HCT116 (cell line): ENCODE results near the gene MED26. TPM values are rescaled to one million over a fixed set of nuclear protein-coding genes. Genes with fewer than 3 reads are reported as not detected.

Experiments
- ATAC-seq: fragments of 200-7000 bp; cut with Tn5 transposase; 2 replicates; pipeline ENCODE4 v1.9.1; 2020; ENCODE audit warnings: mild to moderate bottlenecking, moderate library complexity
- BruUV-seq: library from RNA; stranded (reverse); fragments of 400-500 nt; replicated peaks from 2 replicates; lab custom pipeline; 2021; lab: Mats Ljungman, UMichigan
- CTCF ChIA-PET: fragments of 300-600 bp; sonication (Branson Sonifier 250); formaldehyde crosslinking; loops from one replicate; lab custom pipeline; 2021; ENCODE audit warnings: antibody characterized with exemption; lab: Charles Lee
- POLR2A ChIA-PET: fragments of 300-600, 350-600 bp; sonication (Branson Sonifier 250); formaldehyde crosslinking; loops from one replicate; lab custom pipeline; 2021; ENCODE audit warnings: antibody characterized with exemption; lab: Charles Lee
- RAD21 ChIA-PET, 2 experiments: fragments of 300-600 bp; sonication (Branson Sonifier 250); formaldehyde crosslinking; loops; one replicate each; lab custom pipeline; 2023; ENCODE audit warnings: low total read pairs in 2 of 2; ENCODE audit not compliant: uncharacterized antibody in 2 of 2, unreplicated experiment in 2 of 2, low non-redundant PET in 1 of 2; lab: Charles Lee
- DNase-seq: peaks from one replicate; pipeline ENCODE4 v3.0.0-alpha.2; 2010; ENCODE audit warnings: low read depth, low spot score
- H2AFZ ChIP-seq: fragments of 200-600 bp; shearing (Covaris generic), sonication (generic); 2 replicates; pipeline ENCODE4 v1.6.1; 2017; ENCODE audit warnings: low read depth, mixed run types, mixed read lengths, antibody characterized with exemption, low read length; ENCODE audit not compliant: poor library complexity, severe bottlenecking
- H3K27ac ChIP-seq: 2 replicates; pipeline ENCODE4 v1.5.1; 2012; ENCODE audit warnings: low read depth, low read length
- H3K27me3 ChIP-seq: fragments of 200-600 bp; sonication (generic); 2 replicates; pipeline ENCODE4 v1.6.1; 2016; ENCODE audit warnings: mixed run types, low read length, mixed read lengths; ENCODE audit not compliant: insufficient read depth
- H3K36me3 ChIP-seq, 2 experiments: fragments of 200-500 bp in 1 of 2; fragments of 200-600 bp in 1 of 2; sonication (Bioruptor generic) in 1 of 2; sonication (generic) in 1 of 2; 2 replicates each; pipeline versions ENCODE4 v1.5.1 to v1.6.1; 2014 to 2016; ENCODE audit warnings: low read length in 2 of 2, inconsistent platforms in 1 of 2, mixed read lengths in 1 of 2, mixed run types in 1 of 2; ENCODE audit not compliant: insufficient read depth in 2 of 2, control insufficient read depth in 1 of 2
- H3K4me1 ChIP-seq, 2 experiments: fragments of 200-600 bp in 1 of 2; sonication (generic) in 1 of 2; 2 replicates each; pipeline versions ENCODE4 v1.5.1 to v1.6.1; 2012 to 2017; ENCODE audit warnings: low read length in 2 of 2, inconsistent platforms in 1 of 2, mild to moderate bottlenecking in 1 of 2, mixed read lengths in 1 of 2, mixed run types in 1 of 2, moderate library complexity in 1 of 2; ENCODE audit not compliant: insufficient read depth in 2 of 2, control insufficient read depth in 1 of 2
- H3K4me2 ChIP-seq: fragments of 200-600 bp; sonication (generic); 2 replicates; pipeline ENCODE4 v1.6.1; 2017; ENCODE audit warnings: mixed run types, low read length, mixed read lengths
- H3K4me3 ChIP-seq, 2 experiments: fragments of 200-600 bp in 1 of 2; sonication (generic) in 1 of 2; replicated peaks in 1 of 2; 2 replicates each; pipeline ENCODE4 v1.5.1; 2011 to 2016; ENCODE audit warnings: low read length in 2 of 2, control low read depth in 1 of 2, low read depth in 1 of 2, mild to moderate bottlenecking in 1 of 2, mixed read lengths in 1 of 2, mixed run types in 1 of 2
- H3K79me2 ChIP-seq: fragments of 200-600 bp; sonication (generic); 2 replicates; pipeline ENCODE4 v1.6.1; 2017; ENCODE audit warnings: mild to moderate bottlenecking, mixed run types, low read length, moderate library complexity, mixed read lengths; ENCODE audit not compliant: insufficient read depth
- H3K9ac ChIP-seq: fragments of 200-600 bp; sonication (generic); 2 replicates; pipeline ENCODE4 v1.6.1; 2016; ENCODE audit warnings: low read length, mixed read lengths
- H3K9me2 ChIP-seq: fragments of 200-600 bp; sonication (generic), shearing (Covaris generic); 2 replicates; pipeline ENCODE4 v1.6.1; 2017; ENCODE audit warnings: mixed run types, mild to moderate bottlenecking, moderate library complexity; ENCODE audit not compliant: insufficient read depth
- H3K9me3 ChIP-seq, 2 experiments: fragments of 200-500 bp in 1 of 2; fragments of 200-600 bp in 1 of 2; sonication (Bioruptor generic) in 1 of 2; sonication (generic) in 1 of 2; 2 replicates each; pipeline ENCODE4 v1.6.1; 2014 to 2017; ENCODE audit warnings: low read length in 2 of 2, mixed read lengths in 2 of 2, inconsistent platforms in 1 of 2, low read depth in 1 of 2, mild to moderate bottlenecking in 1 of 2, mixed run types in 1 of 2, moderate library complexity in 1 of 2; ENCODE audit not compliant: control insufficient read depth in 1 of 2, insufficient read depth in 1 of 2
- H4K20me1 ChIP-seq: fragments of 200-600 bp; sonication (generic), shearing (Covaris generic); 2 replicates; pipeline ENCODE4 v1.6.1; 2017; ENCODE audit warnings: mixed run types, mild to moderate bottlenecking, moderate library complexity; ENCODE audit not compliant: insufficient read depth
- CEBPB ChIP-seq: IDR thresholded peaks from 2 replicates; pipeline ENCODE4 v1.6.1; 2012; ENCODE audit warnings: low read depth
- FOSL1 ChIP-seq: IDR thresholded peaks from 2 replicates; pipeline ENCODE4 v1.6.1; 2012; ENCODE audit warnings: low read depth
- JUND ChIP-seq: IDR thresholded peaks from 2 replicates; pipeline ENCODE4 v1.6.1; 2012
- POLR2A ChIP-seq: IDR thresholded peaks from 2 replicates; pipeline ENCODE4 v1.7.0; 2011; ENCODE audit warnings: borderline replicate concordance; ENCODE audit not compliant: insufficient read depth, insufficient read length; ENCODE audit errors: extremely low read depth
- POLR2AphosphoS5 ChIP-seq: IDR thresholded peaks from 2 replicates; pipeline ENCODE4 v1.6.1; 2011; ENCODE audit warnings: mild to moderate bottlenecking, low read depth, low read length, moderate library complexity
- SIN3A ChIP-seq: IDR thresholded peaks from 2 replicates; pipeline ENCODE4 v1.6.1; 2012; ENCODE audit warnings: low read depth
- TCF7L2 ChIP-seq: IDR thresholded peaks from 2 replicates; pipeline ENCODE4 v1.7.0; 2011; ENCODE audit warnings: borderline replicate concordance, inconsistent platforms; ENCODE audit not compliant: insufficient read depth, insufficient read length; ENCODE audit errors: extremely low read depth
- YY1 ChIP-seq: IDR thresholded peaks from 2 replicates; pipeline ENCODE4 v1.6.1; 2011; ENCODE audit warnings: low read length, low read depth, moderate library complexity, mild to moderate bottlenecking; ENCODE audit not compliant: insufficient replicate concordance; ENCODE audit errors: extremely low read depth
- ZNF274 ChIP-seq: fragments of 200-500 bp; sonication (Bioruptor generic); IDR thresholded peaks from 2 replicates; pipeline ENCODE4 v1.6.1; 2014; ENCODE audit warnings: mild to moderate bottlenecking, low read depth, low read length, inconsistent platforms
- intact Hi-C: fragments of 100-400 bp; cut with micrococcal nuclease; formaldehyde crosslinking; loops from 2 replicates; pipeline ENCODE4 v1.10.0; 2022
- total RNA-seq: library from RNA; stranded (reverse); gene quantifications from one replicate; pipeline ENCODE4 v1.2.1, GENCODE V29; 2021; ENCODE audit not compliant: unreplicated experiment
- TF ChIP-seq, protein P1 (sequence below), 3 experiments: fragments of 200-600 bp in 1 of 3; sonication (generic) in 1 of 3; IDR thresholded peaks in 2 of 3; conservative IDR thresholded peaks in 1 of 3; 2 replicates each; pipeline ENCODE4 v1.5.1; 2012 to 2017; ENCODE audit warnings: low read depth in 2 of 3, low read length in 2 of 3, antibody characterized with exemption in 1 of 3, borderline replicate concordance in 1 of 3, control low read depth in 1 of 3, mild to moderate bottlenecking in 1 of 3, mixed read lengths in 1 of 3, mixed run types in 1 of 3, moderate library complexity in 1 of 3; ENCODE audit not compliant: insufficient read depth in 1 of 3
- TF ChIP-seq, protein P2 (sequence below): IDR thresholded peaks from 2 replicates; pipeline ENCODE4 v1.6.1; 2011; ENCODE audit warnings: mild to moderate bottlenecking, low read length, moderate library complexity; ENCODE audit not compliant: insufficient replicate concordance; ENCODE audit errors: extremely low read depth

Gene MED26
- total RNA-seq, 1 experiment from 2014 or later: 13.3 TPM

- TF ChIP-seq, protein P1, sequence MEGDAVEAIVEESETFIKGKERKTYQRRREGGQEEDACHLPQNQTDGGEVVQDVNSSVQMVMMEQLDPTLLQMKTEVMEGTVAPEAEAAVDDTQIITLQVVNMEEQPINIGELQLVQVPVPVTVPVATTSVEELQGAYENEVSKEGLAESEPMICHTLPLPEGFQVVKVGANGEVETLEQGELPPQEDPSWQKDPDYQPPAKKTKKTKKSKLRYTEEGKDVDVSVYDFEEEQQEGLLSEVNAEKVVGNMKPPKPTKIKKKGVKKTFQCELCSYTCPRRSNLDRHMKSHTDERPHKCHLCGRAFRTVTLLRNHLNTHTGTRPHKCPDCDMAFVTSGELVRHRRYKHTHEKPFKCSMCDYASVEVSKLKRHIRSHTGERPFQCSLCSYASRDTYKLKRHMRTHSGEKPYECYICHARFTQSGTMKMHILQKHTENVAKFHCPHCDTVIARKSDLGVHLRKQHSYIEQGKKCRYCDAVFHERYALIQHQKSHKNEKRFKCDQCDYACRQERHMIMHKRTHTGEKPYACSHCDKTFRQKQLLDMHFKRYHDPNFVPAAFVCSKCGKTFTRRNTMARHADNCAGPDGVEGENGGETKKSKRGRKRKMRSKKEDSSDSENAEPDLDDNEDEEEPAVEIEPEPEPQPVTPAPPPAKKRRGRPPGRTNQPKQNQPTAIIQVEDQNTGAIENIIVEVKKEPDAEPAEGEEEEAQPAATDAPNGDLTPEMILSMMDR (IDR thresholded peaks at IDR 0.05 in 2 of 3, conservative IDR thresholded peaks at IDR 0.05 in 1 of 3; ENCODE audit: borderline replicate concordance in 1 of 3, insufficient read depth in 1 of 3, low read depth in 2 of 3, low read length in 2 of 3): no peak
- TF ChIP-seq ZNF274: no peak
Observed at GRCh38 chr19:16659832-16660708, 32.1 kb upstream of the MED26 start, which contains the start of gene SMIM7 (continued).

DNA sequence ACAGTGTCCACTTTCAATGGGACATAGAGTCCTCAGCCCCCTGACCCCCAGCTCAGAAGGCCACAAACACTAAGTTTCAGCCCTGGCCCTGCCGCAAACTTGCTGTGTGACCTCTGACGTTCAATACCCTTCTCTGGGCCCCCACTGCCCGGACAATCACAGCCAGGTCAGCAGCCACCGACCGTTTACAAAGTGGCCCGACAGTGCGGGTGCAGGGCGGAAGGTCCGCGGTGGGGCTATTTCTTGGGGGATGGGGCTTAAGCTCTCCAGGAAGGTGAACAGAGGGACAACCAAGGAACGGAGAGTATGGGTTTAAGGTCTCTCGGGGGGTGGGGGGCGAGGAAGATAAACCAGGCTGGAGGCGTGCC lies 31.4 kb upstream of the MED26 start:
- DNase-seq (no peak), ATAC-seq (peak; percentile 6)
- H2AFZ ChIP-seq: no peak overlapping the region
- no peaks in the 10 kb centered on the region for H3K27me3 ChIP-seq
- H3K4me2 ChIP-seq: peak overlapping the region; percentile 99
- H3K9me2 ChIP-seq: no peaks in the 10 kb centered on the region
- peaks cover 4 to 21% of the 10 kb centered on the region in 2 experiments for H3K4me1 ChIP-seq
- peaks cover 4% of the 10 kb centered on the region; the same call in 1 of the 2 replicates for H4K20me1 ChIP-seq
- ChIA-PET RAD21 (no interaction called here), CTCF (no interaction called here), POLR2A (interaction anchor here (1.3 kb wide), 1 partner anchor 10 kb away, joined by 5 read pairs; no protein-coding TSS in a partner anchor)
- peak overlapping the region; percentile 91 for H3K9ac ChIP-seq
- peaks cover 63% of the 10 kb centered on the region for H3K79me2 ChIP-seq
- H3K4me3 ChIP-seq: peak overlapping the region; percentile 93 to 94
- peaks cover 18 to 32% of the 10 kb centered on the region in 2 experiments; a peak in 3 of 4 replicates for H3K36me3 ChIP-seq
- BruUV-seq: TSS peak; percentile 48
- H3K9me3 ChIP-seq: no peaks in the 10 kb centered on the region
- intact Hi-C loops: no loop called here
- peak overlapping the region; percentile 95 for H3K27ac ChIP-seq
- TF ChIP-seq, protein P1 (IDR thresholded peaks at IDR 0.05 in 2 of 3, conservative IDR thresholded peaks at IDR 0.05 in 1 of 3; ENCODE audit: borderline replicate concordance in 1 of 3, insufficient read depth in 1 of 3, low read depth in 2 of 3, low read length in 2 of 3): no peak
- no peak for TF ChIP-seq ZNF274
- TF ChIP-seq YY1: no peak
- no peak for TF ChIP-seq POLR2AphosphoS5
- TF ChIP-seq, protein P2, sequence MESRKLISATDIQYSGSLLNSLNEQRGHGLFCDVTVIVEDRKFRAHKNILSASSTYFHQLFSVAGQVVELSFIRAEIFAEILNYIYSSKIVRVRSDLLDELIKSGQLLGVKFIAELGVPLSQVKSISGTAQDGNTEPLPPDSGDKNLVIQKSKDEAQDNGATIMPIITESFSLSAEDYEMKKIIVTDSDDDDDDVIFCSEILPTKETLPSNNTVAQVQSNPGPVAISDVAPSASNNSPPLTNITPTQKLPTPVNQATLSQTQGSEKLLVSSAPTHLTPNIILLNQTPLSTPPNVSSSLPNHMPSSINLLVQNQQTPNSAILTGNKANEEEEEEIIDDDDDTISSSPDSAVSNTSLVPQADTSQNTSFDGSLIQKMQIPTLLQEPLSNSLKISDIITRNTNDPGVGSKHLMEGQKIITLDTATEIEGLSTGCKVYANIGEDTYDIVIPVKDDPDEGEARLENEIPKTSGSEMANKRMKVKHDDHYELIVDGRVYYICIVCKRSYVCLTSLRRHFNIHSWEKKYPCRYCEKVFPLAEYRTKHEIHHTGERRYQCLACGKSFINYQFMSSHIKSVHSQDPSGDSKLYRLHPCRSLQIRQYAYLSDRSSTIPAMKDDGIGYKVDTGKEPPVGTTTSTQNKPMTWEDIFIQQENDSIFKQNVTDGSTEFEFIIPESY: no peak
- TF ChIP-seq SIN3A: no peak
- no peak for TF ChIP-seq FOSL1
- TF ChIP-seq TCF7L2: no peak
- no peak for TF ChIP-seq JUND
- no peak for TF ChIP-seq POLR2A
- TF ChIP-seq CEBPB: no peak
